Kidney (tissue), 14 donors: ENCODE results near the gene C8A. TPM values are rescaled to one million over a fixed set of nuclear protein-coding genes. Genes with fewer than 3 reads are reported as not detected.

Source experiments
- DNase-seq, 5 donors: peaks; one replicate each; pipeline ENCODE4 v3.0.0-alpha.2; 2013 to 2020
- FAIRE-seq: peaks from 2 replicates; lab custom pipeline; 2012; peaks lifted over from hg19 to GRCh38; lab: Jason Lieb, UNC
- H3K27ac ChIP-seq, 2 donors: one replicate each; pipeline ENCODE4 v1.7.0; 2013; ENCODE audit warnings: low read depth in 2 of 2, low read length in 2 of 2, inconsistent platforms in 1 of 2
- H3K27me3 ChIP-seq: one replicate; pipeline ENCODE4 v1.7.1; 2013; ENCODE audit warnings: low read length, inconsistent platforms; ENCODE audit not compliant: control insufficient read depth, insufficient read depth
- H3K36me3 ChIP-seq, 3 donors: one replicate each; pipeline versions ENCODE4 v1.7.0 to v1.7.1; 2013; ENCODE audit warnings: low read length in 3 of 3, control low read depth in 1 of 3, inconsistent platforms in 1 of 3; ENCODE audit not compliant: insufficient read depth in 3 of 3, control insufficient read depth in 2 of 3
- H3K4me1 ChIP-seq, 3 donors: one replicate each; pipeline versions ENCODE4 v1.7.0 to v1.7.1; 2013; ENCODE audit warnings: low read length in 3 of 3, inconsistent platforms in 1 of 3, low read depth in 1 of 3; ENCODE audit not compliant: control insufficient read depth in 2 of 3, insufficient read depth in 2 of 3
- H3K4me3 ChIP-seq, 3 donors: one replicate each; pipeline versions ENCODE4 v1.7.0 to v1.8.1; 2013; ENCODE audit warnings: low read length in 3 of 3, control low read depth in 1 of 3, inconsistent platforms in 1 of 3
- H3K9ac ChIP-seq, 3 donors: one replicate each; pipeline versions ENCODE4 v1.7.0 to v1.7.1; 2013; ENCODE audit warnings: low read length in 3 of 3, control low read depth in 1 of 3, inconsistent platforms in 1 of 3
- H3K9me3 ChIP-seq, 3 donors: one replicate each; pipeline versions ENCODE4 v1.7.0 to v1.7.1; 2013; ENCODE audit warnings: low read length in 3 of 3, control low read depth in 1 of 3, inconsistent platforms in 1 of 3; ENCODE audit not compliant: control insufficient read depth in 2 of 3, insufficient read depth in 1 of 3
- intact Hi-C: fragments of 100-400 bp; cut with DNase I; formaldehyde crosslinking; loops from one replicate; pipeline ENCODE4 v1.11.1; 2022
- polyA plus RNA-seq: library from polyadenylated mRNA; stranded (reverse); fragments of 350-450 nt; fragmentation: Illumina TruSeq; extraction: RNeasy Lipid Tissue Mini Kit (QIAGEN cat#74804); gene quantifications from one replicate; pipeline ENCODE4 v1.2.3, GENCODE V29; 2014; ENCODE audit warnings: low read depth, low replicate concordance; ENCODE audit not compliant: insufficient read depth
- total RNA-seq: library from RNA; stranded (reverse); fragmentation: NEBNext Ultra II Directional; extraction: Animal tissue kit (Norgen Biotek cat#: 25700); gene quantifications from one replicate; pipeline ENCODE4 v1.2.1, GENCODE V29; 2021
- TF ChIP-seq, protein P1 (sequence below): IDR thresholded peaks from 3 replicates; pipeline ENCODE4 v1.5.1; 2012; ENCODE audit warnings: mild to moderate bottlenecking, moderate library complexity, borderline replicate concordance; ENCODE audit not compliant: insufficient read depth; ENCODE audit errors: extremely low read depth
- donor health status: control.
- donor health status: control.
- donor health status: control.
- donor health status: control.
- donor health status: control.
- donor health status: DM: yes; HTN: yes; CAD: no.
- donor health status: Normal renal cell carcinoma (clear cell type).

C8A gene
- total and polyA plus RNA-seq, 2 donors from 2014 or later, result 0.09 TPM; not detected in 1

DNA sequence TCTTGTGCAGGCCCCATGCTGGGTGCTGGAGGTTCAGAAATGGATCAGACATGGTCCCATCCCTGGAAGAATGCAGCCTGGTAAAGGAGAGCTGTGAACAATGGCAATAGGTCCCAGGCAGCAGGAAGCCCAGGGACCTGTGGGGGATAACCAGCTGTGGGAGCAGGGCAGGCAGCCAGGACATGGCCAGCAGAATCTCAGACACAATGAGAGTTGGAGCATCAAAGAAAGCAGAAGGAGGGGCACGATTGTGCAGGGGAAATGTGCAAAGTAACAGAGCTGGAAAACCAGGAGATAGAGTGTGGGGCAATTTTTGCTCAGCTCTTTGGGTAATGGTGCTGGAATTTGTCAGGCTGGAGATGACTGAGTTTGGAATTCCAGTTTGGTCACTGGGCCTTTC is 66.9 kb downstream of the C8A start:
- DNase-seq, result no peak
- intact Hi-C loops, result no loop called here
- TF ChIP-seq, protein P1, sequence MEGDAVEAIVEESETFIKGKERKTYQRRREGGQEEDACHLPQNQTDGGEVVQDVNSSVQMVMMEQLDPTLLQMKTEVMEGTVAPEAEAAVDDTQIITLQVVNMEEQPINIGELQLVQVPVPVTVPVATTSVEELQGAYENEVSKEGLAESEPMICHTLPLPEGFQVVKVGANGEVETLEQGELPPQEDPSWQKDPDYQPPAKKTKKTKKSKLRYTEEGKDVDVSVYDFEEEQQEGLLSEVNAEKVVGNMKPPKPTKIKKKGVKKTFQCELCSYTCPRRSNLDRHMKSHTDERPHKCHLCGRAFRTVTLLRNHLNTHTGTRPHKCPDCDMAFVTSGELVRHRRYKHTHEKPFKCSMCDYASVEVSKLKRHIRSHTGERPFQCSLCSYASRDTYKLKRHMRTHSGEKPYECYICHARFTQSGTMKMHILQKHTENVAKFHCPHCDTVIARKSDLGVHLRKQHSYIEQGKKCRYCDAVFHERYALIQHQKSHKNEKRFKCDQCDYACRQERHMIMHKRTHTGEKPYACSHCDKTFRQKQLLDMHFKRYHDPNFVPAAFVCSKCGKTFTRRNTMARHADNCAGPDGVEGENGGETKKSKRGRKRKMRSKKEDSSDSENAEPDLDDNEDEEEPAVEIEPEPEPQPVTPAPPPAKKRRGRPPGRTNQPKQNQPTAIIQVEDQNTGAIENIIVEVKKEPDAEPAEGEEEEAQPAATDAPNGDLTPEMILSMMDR, result no peak
- H3K36me3 ChIP-seq, result no peaks in the 10 kb centered on the region
- H3K27me3 ChIP-seq, result no peaks in the 10 kb centered on the region
- peak overlapping the region in 1 of 2 donors; percentile 54 for H3K27ac ChIP-seq
- FAIRE-seq, result no peak
- H3K9ac ChIP-seq, result no peak overlapping the region
- peaks cover 3 to 40% (median 13%) of the 10 kb centered on the region in 3 donors for H3K4me1 ChIP-seq
- no peaks in the 10 kb centered on the region for H3K9me3 ChIP-seq
- H3K4me3 ChIP-seq, result no peak overlapping the region

DNA sequence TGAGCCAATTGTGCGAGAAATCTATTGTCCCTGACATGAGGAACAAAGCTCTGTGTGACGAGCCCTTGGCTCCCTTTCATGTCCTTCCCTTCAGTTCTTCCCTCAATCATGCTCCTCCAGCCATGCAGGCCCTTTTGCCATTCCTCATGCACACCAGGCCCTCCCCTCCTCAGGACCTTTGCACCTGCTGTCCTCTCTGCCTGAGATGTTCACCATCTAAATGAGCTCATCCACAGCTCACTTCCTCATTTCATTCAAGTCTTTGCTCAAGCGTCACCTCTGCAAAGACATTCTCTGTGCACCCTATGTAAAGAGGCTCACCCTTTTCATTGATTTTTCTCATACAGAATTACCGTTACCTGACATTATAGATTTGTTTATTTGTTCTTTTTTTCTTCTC is 67.5 kb downstream of the C8A start:
- Histone ChIP-seq H3K4me1 (peaks cover 3 to 40% (median 13%) of the 10 kb centered on the region in 3 donors), H3K27ac (peak overlapping the region; percentile 33 to 54), H3K27me3 (no peaks in the 10 kb centered on the region), H3K9ac (no peak overlapping the region), H3K4me3 (no peak overlapping the region), H3K36me3 (no peaks in the 10 kb centered on the region), H3K9me3 (no peaks in the 10 kb centered on the region)
- FAIRE-seq (no peak), DNase-seq (no peak)
- intact Hi-C loops, result no loop called here
- TF ChIP-seq, protein P1, result no peak

DNA sequence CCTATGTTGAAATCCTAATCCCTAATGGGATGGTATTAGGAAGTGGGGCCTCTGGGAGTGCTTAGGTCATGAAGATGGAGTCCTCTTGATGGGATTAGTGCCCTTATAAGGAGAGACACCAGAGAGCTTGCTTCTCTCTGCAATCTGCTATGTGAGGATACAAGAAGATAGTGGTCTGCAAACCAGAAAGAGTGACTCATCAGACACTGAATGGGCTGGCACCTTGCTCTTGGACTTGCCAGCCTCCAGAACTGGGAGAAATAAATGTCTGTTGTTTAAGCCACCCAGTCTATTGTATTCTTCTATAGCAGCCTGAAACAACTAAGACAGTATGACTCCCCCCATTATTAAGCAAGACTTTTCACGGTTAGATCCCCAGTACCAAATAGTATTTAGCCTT is 67.9 kb downstream of the C8A start:
- TF ChIP-seq, protein P1, result no peak
- DNase-seq, result no peak
- no peak for FAIRE-seq
- Histone ChIP-seq H3K36me3 (no peaks in the 10 kb centered on the region), H3K4me3 (no peak overlapping the region), H3K27ac (peak overlapping the region; percentile 33 to 54), H3K9ac (no peak overlapping the region), H3K27me3 (no peaks in the 10 kb centered on the region), H3K9me3 (no peaks in the 10 kb centered on the region), H3K4me1 (peaks cover 3 to 40% (median 13%) of the 10 kb centered on the region in 3 donors)
- intact Hi-C loops, result no loop called here

DNA sequence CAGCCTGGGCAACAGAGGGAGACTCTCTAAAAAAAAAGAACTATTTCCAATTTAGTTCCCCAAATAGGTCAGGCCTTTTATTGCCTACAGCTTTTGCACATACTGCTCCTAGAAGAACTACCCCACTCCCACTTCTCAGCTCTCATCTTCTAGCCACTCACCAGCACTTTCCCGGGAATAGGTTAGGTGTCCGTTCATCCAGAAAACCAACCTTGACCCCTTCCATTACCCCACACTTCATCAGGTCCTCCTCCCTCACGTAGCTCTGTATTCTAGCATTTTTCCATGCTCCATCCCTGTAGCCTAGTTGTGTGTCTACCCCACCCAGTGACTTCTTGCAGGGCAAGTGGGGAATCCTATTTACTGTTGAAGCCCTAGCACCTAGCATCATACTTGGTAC is 68.6 kb downstream of the C8A start:
- TF ChIP-seq, protein P1, result no peak
- FAIRE-seq (peak; percentile 30), DNase-seq (peak in 3 of 5 donors; percentile 39 to 67 (median 61))
- Histone ChIP-seq H3K4me3 (no peak overlapping the region), H3K27me3 (no peaks in the 10 kb centered on the region), H3K9ac (no peak overlapping the region), H3K4me1 (peaks cover 3 to 40% (median 13%) of the 10 kb centered on the region in 3 donors), H3K27ac (peak overlapping the region in 1 of 2 donors; percentile 32), H3K9me3 (no peaks in the 10 kb centered on the region), H3K36me3 (no peaks in the 10 kb centered on the region)
- intact Hi-C loops, result no loop called here
